Activated T-cell treated with anti-CD3 and anti-CD28 coated beads, Interleukin-2, amount 50 U/mL, for 72 hours (primary cell): ENCODE measurements around the gene KERA. TPM values are rescaled to one million over a fixed set of nuclear protein-coding genes. Genes with fewer than 3 reads are reported as not detected.
"Not testable (repeated sequence)": the region's sequence is repeated elsewhere in the genome, so short reads cannot be mapped to it uniquely, and the experiment has no call there.

ENCODE experiments used
- ATAC-seq, 2 donors: fragments of 150-1000 bp; cut with Tn5 transposase; replicated peaks in 1 of 2; 2 replicates each; pipeline ENCODE4 v1.10.0; 2021; ENCODE audit warnings: moderate library complexity in 2 of 2, mild to moderate bottlenecking in 1 of 2
- DNase-seq, 2 donors: peaks; one replicate each; pipeline ENCODE4 v3.0.0; 2021 to 2022; ENCODE audit warnings: mixed read lengths in 1 of 2
- H3K27ac Mint-ChIP-seq: one replicate; pipeline ENCODE4 v1.8.0; 2022; ENCODE audit warnings: mild to moderate bottlenecking, moderate library complexity, mixed read lengths
- H3K27me3 Mint-ChIP-seq: one replicate; pipeline ENCODE4 v1.8.0; 2022; ENCODE audit warnings: low read depth, mixed read lengths
- H3K36me3 Mint-ChIP-seq, 2 donors: one replicate each; pipeline ENCODE4 v1.8.0; 2022; ENCODE audit warnings: mixed read lengths in 2 of 2, mild to moderate bottlenecking in 1 of 2; ENCODE audit not compliant: insufficient read depth in 2 of 2
- H3K4me1 Mint-ChIP-seq: one replicate; pipeline ENCODE4 v1.8.0; 2022; ENCODE audit warnings: low read depth, mixed read lengths
- H3K4me3 Mint-ChIP-seq, 2 donors: one replicate each; pipeline ENCODE4 v1.8.0; 2022; ENCODE audit warnings: mild to moderate bottlenecking in 2 of 2, mixed read lengths in 2 of 2, moderate library complexity in 2 of 2
- H3K9me3 Mint-ChIP-seq, 2 donors: one replicate each; pipeline ENCODE4 v1.8.0; 2022; ENCODE audit warnings: mixed read lengths in 2 of 2
- total RNA-seq, 2 donors: library from RNA; stranded (reverse); gene quantifications; one replicate each; pipeline ENCODE4 v1.2.3, GENCODE V29; 2022

The KERA gene
- total RNA-seq, 2 donors from 2014 or later: not detected

- Mint-ChIP-seq H3K36me3 (peaks cover 3 to 11% of the 10 kb centered on the region in 2 donors), H3K4me3 (no peak overlapping the region), H3K27me3 (peaks cover 7% of the 10 kb centered on the region), H3K4me1 (no peaks in the 10 kb centered on the region), H3K27ac (no peak overlapping the region), H3K9me3 (peaks cover 10 to 19% of the 10 kb centered on the region in 2 donors)
- DNase-seq (no peak), ATAC-seq (no peak)
Observed at GRCh38 chr12:91093341-91093740, 35.5 kb upstream of the KERA start.

- Mint-ChIP-seq H3K4me3 (no peak overlapping the region), H3K27me3 (peaks cover 7% of the 10 kb centered on the region), H3K9me3 (peaks cover 10 to 23% of the 10 kb centered on the region in 2 donors), H3K27ac (no peak overlapping the region), H3K36me3 (peaks cover 3 to 11% of the 10 kb centered on the region in 2 donors), H3K4me1 (no peaks in the 10 kb centered on the region)
- no peak for DNase-seq
- no peak for ATAC-seq
Observed at GRCh38 chr12:91091916-91092715, 34.3 kb upstream of the KERA start.

- peaks cover 3 to 11% of the 10 kb centered on the region in 2 donors for H3K36me3 Mint-ChIP-seq
- DNase-seq, ATAC-seq, H3K27ac Mint-ChIP-seq, H3K4me3 Mint-ChIP-seq, H3K27me3 Mint-ChIP-seq, H3K4me1 Mint-ChIP-seq: not testable (repeated sequence)
- peaks cover 10 to 23% of the 10 kb centered on the region in 2 donors for H3K9me3 Mint-ChIP-seq
Observed at GRCh38 chr12:91089953-91090352, 32.1 kb upstream of the KERA start.

GRCh38 chr12:91080041-91080440 lies 22.2 kb upstream of the KERA start:
- H3K4me1 Mint-ChIP-seq: no peaks in the 10 kb centered on the region
- DNase-seq (no peak), ATAC-seq (no peak)
- H3K27me3 Mint-ChIP-seq: peaks cover 3% of the 10 kb centered on the region
- no peaks in the 10 kb centered on the region for H3K9me3 Mint-ChIP-seq
- H3K27ac Mint-ChIP-seq: no peak overlapping the region
- H3K36me3 Mint-ChIP-seq: no peaks in the 10 kb centered on the region
- no peak overlapping the region for H3K4me3 Mint-ChIP-seq

GRCh38 chr12:91078501-91078900 lies 20.7 kb upstream of the KERA start:
- ATAC-seq (no peak), DNase-seq (no peak)
- no peak overlapping the region for H3K27ac Mint-ChIP-seq
- H3K9me3 Mint-ChIP-seq: no peaks in the 10 kb centered on the region
- no peaks in the 10 kb centered on the region for H3K4me1 Mint-ChIP-seq
- H3K36me3 Mint-ChIP-seq: no peaks in the 10 kb centered on the region
- H3K4me3 Mint-ChIP-seq: no peak overlapping the region
- H3K27me3 Mint-ChIP-seq: peaks cover 8% of the 10 kb centered on the region

GRCh38 chr12:91077228-91077954 lies 19.6 kb upstream of the KERA start:
- Mint-ChIP-seq H3K36me3 (no peaks in the 10 kb centered on the region), H3K4me3 (no peak overlapping the region), H3K9me3 (no peaks in the 10 kb centered on the region), H3K4me1 (no peaks in the 10 kb centered on the region), H3K27me3 (peaks cover 8% of the 10 kb centered on the region), H3K27ac (no peak overlapping the region)
- DNase-seq (no peak), ATAC-seq (no peak)

- Mint-ChIP-seq H3K4me3 (no peak overlapping the region), H3K27ac (no peak overlapping the region), H3K36me3 (no peaks in the 10 kb centered on the region), H3K27me3 (peaks cover 8% of the 10 kb centered on the region), H3K9me3 (no peaks in the 10 kb centered on the region), H3K4me1 (no peaks in the 10 kb centered on the region)
- DNase-seq (no peak), ATAC-seq (no peak)
Observed at GRCh38 chr12:91074851-91075250, 17.0 kb upstream of the KERA start.

GRCh38 chr12:91074154-91074709 lies 16.4 kb upstream of the KERA start:
- ATAC-seq: no peak
- Mint-ChIP-seq H3K27ac (no peak overlapping the region), H3K9me3 (no peaks in the 10 kb centered on the region), H3K4me1 (no peaks in the 10 kb centered on the region), H3K27me3 (peaks cover 8% of the 10 kb centered on the region), H3K36me3 (no peaks in the 10 kb centered on the region), H3K4me3 (no peak overlapping the region)
- no peak for DNase-seq

- no peak overlapping the region for H3K27ac Mint-ChIP-seq
- H3K27me3 Mint-ChIP-seq: peaks cover 8% of the 10 kb centered on the region
- ATAC-seq (no peak), DNase-seq (no peak)
- no peaks in the 10 kb centered on the region for H3K4me1 Mint-ChIP-seq
- H3K4me3 Mint-ChIP-seq: no peak overlapping the region
- no peaks in the 10 kb centered on the region for H3K9me3 Mint-ChIP-seq
- no peaks in the 10 kb centered on the region for H3K36me3 Mint-ChIP-seq
Observed at GRCh38 chr12:91073426-91073825, 15.6 kb upstream of the KERA start.

GRCh38 chr12:91072931-91073330 lies 15.1 kb upstream of the KERA start:
- Mint-ChIP-seq H3K9me3 (no peaks in the 10 kb centered on the region), H3K27me3 (peaks cover 8% of the 10 kb centered on the region), H3K36me3 (no peaks in the 10 kb centered on the region), H3K27ac (no peak overlapping the region), H3K4me1 (no peaks in the 10 kb centered on the region), H3K4me3 (no peak overlapping the region)
- no peak for ATAC-seq
- no peak for DNase-seq

GRCh38 chr12:91070936-91071335 lies 13.1 kb upstream of the KERA start:
- H3K27ac Mint-ChIP-seq: no peak overlapping the region

GRCh38 chr12:91065396-91065795 lies 7.6 kb upstream of the KERA start:
- Mint-ChIP-seq H3K27me3 (no peaks in the 10 kb centered on the region), H3K36me3 (no peaks in the 10 kb centered on the region), H3K27ac (no peak overlapping the region), H3K4me3 (no peak overlapping the region), H3K4me1 (no peaks in the 10 kb centered on the region), H3K9me3 (no peaks in the 10 kb centered on the region)
- ATAC-seq (no peak), DNase-seq (no peak)

More at GRCh38 chr12:91070936-91071335, 13.1 kb upstream of the KERA start:
- ATAC-seq (no peak), DNase-seq (no peak)
- no peaks in the 10 kb centered on the region for H3K36me3 Mint-ChIP-seq
- no peaks in the 10 kb centered on the region for H3K9me3 Mint-ChIP-seq
- H3K4me1 Mint-ChIP-seq: no peaks in the 10 kb centered on the region
- H3K4me3 Mint-ChIP-seq: no peak overlapping the region
- peaks cover 8% of the 10 kb centered on the region for H3K27me3 Mint-ChIP-seq

- no peaks in the 10 kb centered on the region for H3K9me3 Mint-ChIP-seq
- H3K4me3 Mint-ChIP-seq: no peak overlapping the region
- no peaks in the 10 kb centered on the region for H3K4me1 Mint-ChIP-seq
- no peak for ATAC-seq
- no peak for DNase-seq
- H3K27me3 Mint-ChIP-seq: no peaks in the 10 kb centered on the region
- no peak overlapping the region for H3K27ac Mint-ChIP-seq
- H3K36me3 Mint-ChIP-seq: no peaks in the 10 kb centered on the region
Observed at GRCh38 chr12:91064640-91065039, 6.8 kb upstream of the KERA start.
